ENCODE measurements around the gene UBA52. TPM values are rescaled to one million over a fixed set of nuclear protein-coding genes. Genes with fewer than 3 reads are reported as not detected.

Gene UBA52
- total RNA-seq, 1 donor from 2014 or later, result 1,081 TPM

DNA sequence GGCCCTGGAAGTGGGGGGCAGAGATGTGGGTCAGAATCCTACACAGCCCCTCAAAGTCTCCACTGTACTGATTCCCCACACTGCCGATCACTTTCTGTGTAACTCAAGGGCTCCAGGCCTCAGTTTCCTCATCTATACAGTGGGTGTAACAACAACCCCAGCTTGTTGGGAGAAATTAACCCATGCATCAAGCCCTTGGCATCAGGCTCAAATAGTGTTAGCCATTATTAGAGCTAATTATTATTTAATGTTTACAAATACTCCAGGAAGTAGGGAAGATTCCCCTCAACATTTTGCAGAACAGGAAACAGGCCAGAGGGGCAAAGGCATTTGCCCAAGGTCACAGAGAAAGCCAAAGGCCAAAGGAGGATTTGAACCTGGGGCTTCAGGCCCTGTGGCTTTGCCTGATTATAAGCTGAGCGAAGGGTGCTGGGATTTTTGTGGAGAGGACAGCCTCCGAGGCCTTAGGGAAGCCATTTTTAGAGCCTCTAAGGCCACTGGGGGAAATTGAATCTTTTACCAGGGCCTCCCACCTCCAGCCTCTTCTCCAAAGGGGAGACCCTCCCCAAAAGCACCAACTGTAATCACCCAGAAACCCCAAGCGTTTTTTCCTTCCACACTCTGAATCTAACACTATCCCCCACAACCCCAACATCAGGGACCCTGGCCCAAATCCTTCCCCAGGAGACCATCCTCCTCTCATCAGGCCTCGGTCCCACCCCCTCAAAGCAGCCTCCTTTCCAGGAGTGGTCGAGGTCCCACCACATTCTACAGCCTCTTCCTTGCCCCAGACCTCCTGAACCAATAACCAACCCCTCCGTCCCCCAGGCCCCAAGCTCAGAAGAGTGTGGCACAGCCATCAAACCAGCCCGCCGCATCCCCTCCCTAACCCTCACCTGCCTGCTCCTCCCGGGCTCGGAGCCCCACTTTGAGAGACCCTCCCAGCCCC is 29.4 kb upstream of the UBA52 start:
- Mint-ChIP-seq H3K4me3 (peak overlapping the region; percentile 90), H3K27ac (ENCODE audit: unreplicated experiment) (peak overlapping the region; percentile 81), H3K36me3 (ENCODE audit: low read depth) (no peaks in the 10 kb centered on the region), H3K4me1 (peaks cover 16% of the 10 kb centered on the region), H3K9me3 (no peaks in the 10 kb centered on the region), H3K27me3 (ENCODE audit: low read depth) (no peaks in the 10 kb centered on the region)
- DNase-seq (ENCODE audit: low read depth, low spot score), result no peak
- TF ChIP-seq, protein P1, sequence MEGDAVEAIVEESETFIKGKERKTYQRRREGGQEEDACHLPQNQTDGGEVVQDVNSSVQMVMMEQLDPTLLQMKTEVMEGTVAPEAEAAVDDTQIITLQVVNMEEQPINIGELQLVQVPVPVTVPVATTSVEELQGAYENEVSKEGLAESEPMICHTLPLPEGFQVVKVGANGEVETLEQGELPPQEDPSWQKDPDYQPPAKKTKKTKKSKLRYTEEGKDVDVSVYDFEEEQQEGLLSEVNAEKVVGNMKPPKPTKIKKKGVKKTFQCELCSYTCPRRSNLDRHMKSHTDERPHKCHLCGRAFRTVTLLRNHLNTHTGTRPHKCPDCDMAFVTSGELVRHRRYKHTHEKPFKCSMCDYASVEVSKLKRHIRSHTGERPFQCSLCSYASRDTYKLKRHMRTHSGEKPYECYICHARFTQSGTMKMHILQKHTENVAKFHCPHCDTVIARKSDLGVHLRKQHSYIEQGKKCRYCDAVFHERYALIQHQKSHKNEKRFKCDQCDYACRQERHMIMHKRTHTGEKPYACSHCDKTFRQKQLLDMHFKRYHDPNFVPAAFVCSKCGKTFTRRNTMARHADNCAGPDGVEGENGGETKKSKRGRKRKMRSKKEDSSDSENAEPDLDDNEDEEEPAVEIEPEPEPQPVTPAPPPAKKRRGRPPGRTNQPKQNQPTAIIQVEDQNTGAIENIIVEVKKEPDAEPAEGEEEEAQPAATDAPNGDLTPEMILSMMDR (conservative IDR thresholded peaks at IDR 0.05), result no peak

DNA sequence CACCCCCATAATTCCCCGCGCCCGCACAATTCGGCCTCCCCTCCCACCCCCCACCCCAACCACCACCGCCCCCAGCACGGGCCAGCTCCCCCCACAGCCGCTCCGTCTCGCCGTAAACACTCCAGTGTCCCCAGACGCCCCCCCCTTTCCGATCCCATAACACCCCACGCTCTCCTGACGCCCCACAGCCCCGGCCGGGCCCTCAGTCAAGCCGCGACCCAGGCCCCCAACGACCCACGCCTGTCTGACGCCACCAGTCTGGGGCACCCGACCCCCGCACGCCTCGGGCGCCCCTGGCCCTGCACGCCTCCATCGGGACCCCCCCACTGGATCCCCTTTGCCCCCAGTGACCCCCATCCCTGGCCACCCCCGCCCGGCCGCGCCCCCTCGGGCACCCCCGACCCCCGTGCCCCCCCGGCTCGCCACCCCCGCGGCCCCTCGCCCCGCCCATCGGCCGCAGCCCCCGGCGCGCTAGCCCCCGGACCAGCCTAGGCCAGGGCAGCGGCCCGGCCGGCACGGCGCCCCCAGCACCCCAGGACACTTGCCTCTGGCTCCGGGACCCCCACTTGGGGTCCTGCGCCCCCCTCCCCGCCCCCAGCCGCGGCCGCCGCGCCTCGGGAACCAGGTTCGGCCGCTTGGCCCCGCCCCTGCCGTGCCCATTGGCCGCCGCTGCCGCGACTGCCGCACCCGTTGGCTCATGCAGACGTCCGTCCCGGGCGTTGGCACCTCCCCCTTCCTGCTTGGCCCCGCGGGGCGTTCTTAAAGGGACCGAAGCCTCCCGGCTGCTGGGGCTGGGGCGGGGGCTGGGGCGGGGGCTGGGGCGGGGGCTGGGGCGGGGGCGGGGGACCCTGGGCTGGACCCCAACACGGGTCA is 28.5 kb upstream of the UBA52 start, which contains the start of gene FKBP8:
FKBP8 (minus strand) TSS at position 633 of the 873 bp plus-strand sequence. CDS start 1,603 bp downstream, outside the sequence.
- peak within 1 kb of the TSS; percentile 81 for H3K27ac Mint-ChIP-seq (ENCODE audit: unreplicated experiment)
- peak within 1 kb of the TSS; percentile 93 for H3K4me3 Mint-ChIP-seq
- DNase-seq (ENCODE audit: low read depth, low spot score), result peak; percentile 87
- H3K36me3 Mint-ChIP-seq (ENCODE audit: low read depth), result no peaks in the 10 kb centered on the region
- no peaks in the 10 kb centered on the region for H3K9me3 Mint-ChIP-seq
- H3K4me1 Mint-ChIP-seq, result peaks cover 16% of the 10 kb centered on the region
- TF ChIP-seq, protein P1 (conservative IDR thresholded peaks at IDR 0.05), result no peak
- no peaks in the 10 kb centered on the region for H3K27me3 Mint-ChIP-seq (ENCODE audit: low read depth)

DNA sequence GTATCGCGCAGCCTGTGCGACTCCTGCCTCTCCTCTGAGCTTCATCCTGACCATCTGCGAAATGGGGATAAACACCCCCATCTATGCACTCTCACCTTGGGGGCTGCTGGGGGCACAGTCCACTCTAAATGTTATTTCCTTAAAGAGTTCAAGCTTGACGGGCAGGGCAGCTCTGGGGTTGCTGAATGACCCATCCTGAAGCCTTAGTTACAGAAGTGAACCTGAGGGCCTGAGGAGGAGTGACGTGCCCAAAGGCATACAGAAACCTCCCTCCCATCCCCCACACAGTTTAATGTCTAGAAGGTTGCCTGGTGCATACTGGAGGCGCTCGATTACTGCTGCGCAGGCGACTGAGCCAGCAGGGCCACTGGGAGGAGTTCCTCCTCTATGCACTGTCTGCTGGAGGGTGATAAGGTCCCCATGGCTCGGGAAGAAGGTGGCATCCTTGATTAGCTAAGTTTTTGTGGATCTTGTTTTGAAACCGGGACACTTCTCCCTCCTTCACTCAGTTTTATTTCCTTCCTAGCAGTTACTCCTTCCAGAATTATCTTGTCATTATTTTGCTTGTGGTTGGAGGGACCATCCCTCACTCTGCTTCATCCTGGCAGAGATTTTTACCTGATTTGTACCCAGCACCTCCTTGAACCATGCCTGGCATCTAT is 27.7 kb upstream of the UBA52 start:
- TF ChIP-seq, protein P1 (conservative IDR thresholded peaks at IDR 0.05), result no peak
- Mint-ChIP-seq H3K4me1 (peaks cover 16% of the 10 kb centered on the region), H3K9me3 (no peaks in the 10 kb centered on the region), H3K4me3 (peak overlapping the region; percentile 93), H3K36me3 (ENCODE audit: low read depth) (no peaks in the 10 kb centered on the region), H3K27ac (ENCODE audit: unreplicated experiment) (no peak overlapping the region), H3K27me3 (ENCODE audit: low read depth) (no peaks in the 10 kb centered on the region)
- no peak for DNase-seq (ENCODE audit: low read depth, low spot score)

DNA sequence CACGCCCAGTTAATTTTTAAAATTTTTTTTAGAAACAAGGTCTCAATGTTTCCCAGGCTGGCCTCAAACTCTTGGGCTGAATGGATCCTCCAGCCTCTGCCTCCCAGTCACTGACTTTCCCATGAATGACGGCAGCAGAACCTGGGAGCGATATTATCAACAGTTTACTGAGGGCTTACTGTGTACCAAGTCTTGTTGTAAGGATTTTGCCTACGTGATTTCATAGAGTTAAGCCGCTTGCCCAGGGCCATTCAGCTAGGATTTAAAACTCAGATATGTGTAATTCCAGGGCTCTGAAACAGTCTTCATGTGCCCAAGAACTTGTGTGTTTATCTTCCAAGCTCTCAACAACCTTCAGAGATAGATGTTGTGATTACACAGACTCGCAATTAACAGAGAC is 20.0 kb upstream of the UBA52 start:
- TF ChIP-seq, protein P1 (conservative IDR thresholded peaks at IDR 0.05), result no peak
- no peak overlapping the region for H3K27ac Mint-ChIP-seq (ENCODE audit: unreplicated experiment)
- H3K27me3 Mint-ChIP-seq (ENCODE audit: low read depth), result no peaks in the 10 kb centered on the region
- DNase-seq (ENCODE audit: low read depth, low spot score), result no peak
- H3K36me3 Mint-ChIP-seq (ENCODE audit: low read depth), result no peaks in the 10 kb centered on the region
- no peaks in the 10 kb centered on the region for H3K9me3 Mint-ChIP-seq
- H3K4me3 Mint-ChIP-seq, result no peak overlapping the region
- no peaks in the 10 kb centered on the region for H3K4me1 Mint-ChIP-seq
